Measurements from ENCODE around the gene PLPP2.

- TF ChIP-seq CTCF (IDR thresholded peaks at IDR 0.05; ENCODE audit: poor library complexity, severe bottlenecking) (no peak), EZH2 (IDR thresholded peaks at IDR 0.05; ENCODE audit: borderline replicate concordance, insufficient read depth, low read length, poor library complexity, severe bottlenecking) (no peak), EP300 (conservative IDR thresholded peaks at IDR 0.05; ENCODE audit: poor library complexity, severe bottlenecking) (no peak), POLR2AphosphoS5 (IDR thresholded peaks at IDR 0.05) (no peak), REST (IDR thresholded peaks at IDR 0.05; ENCODE audit: borderline replicate concordance) (no peak), MXI1 (conservative IDR thresholded peaks at IDR 0.05; ENCODE audit: poor library complexity, severe bottlenecking) (no peak), SMC3 (conservative IDR thresholded peaks at IDR 0.05; ENCODE audit: poor library complexity) (no peak)
These were observed 3.8 kb downstream of the PLPP2 start for GRCh38 chr19:287381-287871.
